GM12878 (cell line): ENCODE results near the gene DHX30. TPM values are rescaled to one million over a fixed set of nuclear protein-coding genes. Genes with fewer than 3 reads are reported as not detected.

Experiments used
- ATAC-seq: fragments of 200-7000 bp; cut with Tn5 transposase; 3 replicates; pipeline ENCODE4 v1.9.1; 2020; ENCODE audit warnings: mild to moderate bottlenecking, moderate library complexity
- BruUV-seq: library from RNA; stranded (reverse); fragments of 400-500 nt; replicated peaks from 2 replicates; lab custom pipeline; 2021; lab: Mats Ljungman, UMichigan
- CTCF ChIA-PET: fragments of 300-600 bp; sonication (Branson Sonifier 250); formaldehyde crosslinking; extraction: SDS; loops from one replicate; lab custom pipeline; 2021; ENCODE audit warnings: inconsistent platforms; lab: Yijun Ruan, JAX
- POLR2A ChIA-PET: fragments of 350-600 bp; formaldehyde crosslinking; extraction: SDS; loops from one replicate; lab custom pipeline; 2021; ENCODE audit warnings: inconsistent platforms; lab: Charles Lee
- RAD21 ChIA-PET: fragments of 300-600 bp; sonication (Branson Sonifier 250); formaldehyde crosslinking; loops from one replicate; lab custom pipeline; 2023; ENCODE audit warnings: antibody characterized with exemption; ENCODE audit not compliant: unreplicated experiment; lab: Charles Lee
- SMC1A ChIA-PET: fragments of 300-600 bp; sonication (Branson Sonifier 250); formaldehyde crosslinking; loops from one replicate; lab custom pipeline; 2023; ENCODE audit not compliant: unreplicated experiment, uncharacterized antibody; lab: Charles Lee
- DNase-seq: peaks from one replicate; pipeline ENCODE4 v3.0.0-alpha.2; 2011; ENCODE audit warnings: low read depth, low spot score
- FAIRE-seq: peaks from 3 replicates; lab custom pipeline; 2011; peaks lifted over from hg19 to GRCh38; lab: Jason Lieb, UNC
- H2AFZ ChIP-seq: 2 replicates; pipeline ENCODE4 v1.6.0; 2011; ENCODE audit warnings: low read depth, low read length, control low read depth; ENCODE audit not compliant: control insufficient read depth
- H3K27ac ChIP-seq: 2 replicates; pipeline ENCODE4 v1.5.1; 2011; ENCODE audit warnings: control low read depth; ENCODE audit not compliant: control insufficient read depth, insufficient read depth
- H3K27me3 ChIP-seq, 2 experiments: replicated peaks in 1 of 2; 2 replicates each; pipeline versions ENCODE4 v1.6.0 to v1.6.1; 2011; ENCODE audit warnings: low read length in 1 of 2; ENCODE audit not compliant: control insufficient read depth in 2 of 2, insufficient read depth in 2 of 2
- H3K36me3 ChIP-seq, 2 experiments: 2 replicates each; pipeline ENCODE4 v1.5.1; 2011; ENCODE audit warnings: low read length in 1 of 2; ENCODE audit not compliant: control insufficient read depth in 2 of 2, insufficient read depth in 2 of 2
- H3K4me1 ChIP-seq: 2 replicates; pipeline ENCODE4 v1.6.1; 2011; ENCODE audit warnings: mild to moderate bottlenecking, low read length, moderate library complexity, mixed read lengths; ENCODE audit not compliant: control insufficient read depth, insufficient read depth
- H3K4me2 ChIP-seq: 2 replicates; pipeline ENCODE4 v1.6.0; 2011; ENCODE audit warnings: control low read depth; ENCODE audit not compliant: control insufficient read depth, insufficient read depth
- H3K4me3 ChIP-seq: fragments of 200-600 bp; sonication (generic); 2 replicates; pipeline ENCODE4 v1.5.1; 2016
- H3K79me2 ChIP-seq: 2 replicates; pipeline ENCODE4 v1.6.0; 2011; ENCODE audit warnings: low read length; ENCODE audit not compliant: control insufficient read depth, insufficient read depth
- H3K9ac ChIP-seq: 2 replicates; pipeline ENCODE4 v1.8.0; 2011; ENCODE audit warnings: low read length, control low read depth, mixed read lengths; ENCODE audit not compliant: control insufficient read depth, insufficient read depth
- H3K9me3 ChIP-seq: replicated peaks from 3 replicates; pipeline ENCODE4 v1.5.1; 2011; ENCODE audit warnings: mild to moderate bottlenecking, low read length; ENCODE audit not compliant: control insufficient read depth, insufficient read depth
- H4K20me1 ChIP-seq: 2 replicates; pipeline ENCODE4 v1.6.0; 2011; ENCODE audit not compliant: control insufficient read depth, insufficient read depth
- SIX5 ChIP-seq: IDR thresholded peaks from 2 replicates; pipeline ENCODE4 v1.6.1; 2011; ENCODE audit warnings: mild to moderate bottlenecking, low read depth, low read length, moderate library complexity; ENCODE audit not compliant: severe bottlenecking
- SMC3 ChIP-seq: IDR thresholded peaks from 2 replicates; pipeline ENCODE4 v1.6.1; 2011; ENCODE audit warnings: low read length, improper control_type of control experiment, borderline replicate concordance
- TCF12 ChIP-seq: IDR thresholded peaks from 2 replicates; pipeline ENCODE4 v1.6.1; 2011; ENCODE audit warnings: low read depth, mild to moderate bottlenecking, low read length
- WRNIP1 ChIP-seq: IDR thresholded peaks from 2 replicates; pipeline ENCODE4 v1.6.1; 2011; ENCODE audit warnings: low read depth, low read length, improper control_type of control experiment, borderline replicate concordance
- ZBTB11 ChIP-seq: fragments of 450-650 bp; formaldehyde crosslinking; IDR thresholded peaks from 2 replicates; pipeline ENCODE4 v1.5.0; 2022; ENCODE audit warnings: mild to moderate bottlenecking, missing genetic modification characterization
- ZNF384 ChIP-seq: IDR thresholded peaks from 2 replicates; pipeline ENCODE4 v1.6.1; 2012; ENCODE audit warnings: low read depth, mild to moderate bottlenecking, low read length, improper control_type of control experiment, borderline replicate concordance
- WGBS: methylation state at CpG from one replicate; pipeline ENCODE4 v1.1.6; 2016; ENCODE audit warnings: low lambda C conversion rate; ENCODE audit not compliant: insufficient replicate concordance, insufficient coverage; ENCODE audit errors: missing lambda C conversion rate; 5-methylcytosine and 5-hydroxymethylcytosine counted together
- in situ Hi-C: fragments of 300-500 bp; cut with MboI; formaldehyde crosslinking; loops from 9 replicates; pipeline ENCODE4 v1.14.3; 2018; ENCODE audit warnings: mixed read lengths
- intact Hi-C: fragments of 100-400 bp; cut with micrococcal nuclease; formaldehyde crosslinking; loops from one replicate; pipeline ENCODE4 v1.14.2; 2022; ENCODE audit not compliant: unreplicated experiment
- polyA plus RNA-seq, 11 experiments: library from polyadenylated mRNA; depleted of rRNA in 4 of 11; unstranded in 6 of 11; stranded (reverse) in 5 of 11; fragments of >200 nt; fragmentation: Nextera tagmentation in 4 of 11; fragmentation: Illumina TruSeq in 1 of 11; extraction: Ambion mirVana in 4 of 11; extraction: Trizol in 1 of 11; gene quantifications; 1 replicate in 1 of 11; 2 replicates in 10 of 11; pipeline versions ENCODE4 v1.2.1 to v1.2.3, GENCODE V29; 2011 to 2016; ENCODE audit warnings: inconsistent platforms in 2 of 11, missing spikeins in 2 of 11, low read depth in 1 of 11
- total RNA-seq, 4 experiments: library from RNA; depleted of rRNA in 3 of 4; stranded (reverse); fragments of >200 nt in 3 of 4; fragmentation: Illumina TruSeq in 1 of 4; extraction: Trizol in 1 of 4; gene quantifications; 2 replicates each; pipeline versions ENCODE4 v1.2.1 to v1.2.3, GENCODE V29; 2013 to 2021

DHX30 gene
- total and polyA plus RNA-seq, 10 of the 15 experiments (the other 5 are each of a cell fraction or from before 2014, with no cell fraction given), result 9.5 to 75.3 (median 47.8) TPM

GRCh38 chr3:47854267-47854666 is 51.3 kb downstream of the DHX30 start (continued):
- no peak for TF ChIP-seq TCF12
- no peak for TF ChIP-seq SMC3
- no peak for TF ChIP-seq WRNIP1
- no peak for TF ChIP-seq ZNF384
- TF ChIP-seq ZBTB11, result no peak
- TF ChIP-seq, all 136 proteins: peak for 0

- Histone ChIP-seq H3K27ac (no peak overlapping the region), H3K27me3 (no peaks in the 10 kb centered on the region), H2AFZ (no peak overlapping the region), H3K79me2 (no peaks in the 10 kb centered on the region), H3K9ac (no peak overlapping the region), H3K36me3 (peaks cover 8 to 18% of the 10 kb centered on the region in 2 experiments; a peak in 3 of 4 replicates), H4K20me1 (no peaks in the 10 kb centered on the region), H3K4me3 (no peak overlapping the region), H3K9me3 (no peaks in the 10 kb centered on the region), H3K4me1 (no peaks in the 10 kb centered on the region), H3K4me2 (no peak overlapping the region)
- no TSS peak for BruUV-seq
- intact Hi-C loops, result no loop called here
- in situ Hi-C loops, result no loop called here
- ChIA-PET CTCF (no interaction called here), RAD21 (no interaction called here), POLR2A (no interaction called here), SMC1A (no interaction called here)
- TF ChIP-seq SIX5 (no peak), WRNIP1 (no peak)
- no peak for ATAC-seq
- no peak for FAIRE-seq
- WGBS, result 98% methylated on average over 14 of the region's 14 CpGs
- DNase-seq, result no peak
Observed at GRCh38 chr3:47854720-47855455, 52.0 kb downstream of the DHX30 start.
